ENCODE measurements around the gene CARD8. TPM values are rescaled to one million over a fixed set of nuclear protein-coding genes. Genes with fewer than 3 reads are reported as not detected.

The CARD8 gene
- total RNA-seq, 1 experiment from 2014 or later: 23.0 TPM

GRCh38 chr19:48253999-48254398 is 1.7 kb downstream of the CARD8 start (continued):
- TF ChIP-seq NR3C1 (CRISPR knock-in tag; conservative IDR thresholded peaks at IDR 0.05; ENCODE audit: low read depth): no peak
- TF ChIP-seq AR (CRISPR knock-in tag; IDR thresholded peaks at IDR 0.05): no peak
- TF ChIP-seq ZMAT4 (CRISPR knock-in tag; IDR thresholded peaks at IDR 0.05): no peak
- no peak for TF ChIP-seq AFF4 (CRISPR knock-in tag; IDR thresholded peaks at IDR 0.05; ENCODE audit: borderline replicate concordance)
- TF ChIP-seq FOXP4 (CRISPR knock-in tag; IDR thresholded peaks at IDR 0.05): no peak
- TF ChIP-seq ATF1 (CRISPR knock-in tag; IDR thresholded peaks at IDR 0.05): no peak
- no peak for TF ChIP-seq MYBL2 (CRISPR knock-in tag; IDR thresholded peaks at IDR 0.05)

GRCh38 chr19:48252609-48253008 is 3.1 kb downstream of the CARD8 start:
- CTCF ChIA-PET: no interaction called here
- DNase-seq (ENCODE audit: low spot score): no peak
- H3K27me3 Mint-ChIP-seq (ENCODE audit: low read depth): no peaks in the 10 kb centered on the region
- H3K4me1 Mint-ChIP-seq: peaks cover 7% of the 10 kb centered on the region
- H3K36me3 Mint-ChIP-seq: peaks cover 28% of the 10 kb centered on the region
- POLR2A ChIA-PET: no interaction called here
- no peak for ATAC-seq
- TF ChIP-seq ZNF671 (CRISPR knock-in tag; IDR thresholded peaks at IDR 0.05) (no peak), FOXJ3 (CRISPR knock-in tag; IDR thresholded peaks at IDR 0.05; ENCODE audit: borderline replicate concordance) (no peak), ETV6 (CRISPR knock-in tag; IDR thresholded peaks at IDR 0.05) (no peak), SOX15 (CRISPR knock-in tag; IDR thresholded peaks at IDR 0.05) (no peak), ZNF138 (CRISPR knock-in tag; conservative IDR thresholded peaks at IDR 0.05) (no peak), CREB1 (CRISPR knock-in tag; IDR thresholded peaks at IDR 0.05) (no peak), GRHL2 (CRISPR knock-in tag; IDR thresholded peaks at IDR 0.05; ENCODE audit: insufficient replicate concordance, severe bottlenecking) (no peak), ATF3 (CRISPR knock-in tag; conservative IDR thresholded peaks at IDR 0.05) (no peak), ZNF512 (CRISPR knock-in tag; IDR thresholded peaks at IDR 0.05; ENCODE audit: borderline replicate concordance) (no peak), TP53 (CRISPR knock-in tag; IDR thresholded peaks at IDR 0.05) (no peak), ZNF317 (CRISPR knock-in tag; IDR thresholded peaks at IDR 0.05; ENCODE audit: borderline replicate concordance, low read depth) (no peak), E2F5 (CRISPR knock-in tag; IDR thresholded peaks at IDR 0.05) (no peak), ZNF532 (CRISPR knock-in tag; IDR thresholded peaks at IDR 0.05; ENCODE audit: borderline replicate concordance) (no peak)
- H3K27ac Mint-ChIP-seq: no peak overlapping the region
- H3K9me3 Mint-ChIP-seq: peaks cover 19% of the 10 kb centered on the region
- H3K4me3 Mint-ChIP-seq: no peak overlapping the region
